Endothelial cell of umbilical vein (primary cell): Measurements from ENCODE around the gene BDH1.

Experiments used
- TF ChIP-seq, protein P1 (sequence below), 2 donors: IDR thresholded peaks; 1 replicate in 1 of 2; 2 replicates in 1 of 2; pipeline ENCODE4 v1.5.1; 2011; ENCODE audit warnings: low read length in 2 of 2, mild to moderate bottlenecking in 2 of 2, moderate library complexity in 2 of 2, control low read depth in 1 of 2, inconsistent platforms in 1 of 2, low read depth in 1 of 2; ENCODE audit not compliant: insufficient read depth in 1 of 2; ENCODE audit errors: extremely low read depth in 1 of 2
- TF ChIP-seq, protein P2 (sequence below): IDR thresholded peaks from 2 replicates; pipeline ENCODE4 v1.6.1; 2011; ENCODE audit not compliant: insufficient read depth, insufficient read length

DNA sequence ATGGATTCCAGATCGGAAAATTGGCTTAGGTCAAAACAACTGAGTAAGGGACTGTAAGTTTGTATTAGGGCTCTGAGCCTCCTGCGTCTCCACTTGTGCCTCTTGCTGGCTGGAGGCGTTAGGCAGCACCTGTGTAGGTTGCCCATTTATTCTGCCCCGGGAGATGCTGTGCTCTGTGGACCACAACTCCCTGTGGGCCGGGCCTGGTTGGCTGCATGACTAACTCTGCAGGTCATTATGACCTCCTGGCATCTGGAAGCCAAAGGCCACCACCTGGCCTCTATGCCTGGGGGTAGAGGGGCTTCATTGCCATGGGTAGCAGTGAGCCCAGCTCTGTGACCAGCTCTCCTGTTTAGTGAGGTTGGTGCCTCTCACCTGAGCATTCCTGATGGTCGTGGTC, 36.0 kb upstream of the BDH1 start:
- TF ChIP-seq, protein P1, sequence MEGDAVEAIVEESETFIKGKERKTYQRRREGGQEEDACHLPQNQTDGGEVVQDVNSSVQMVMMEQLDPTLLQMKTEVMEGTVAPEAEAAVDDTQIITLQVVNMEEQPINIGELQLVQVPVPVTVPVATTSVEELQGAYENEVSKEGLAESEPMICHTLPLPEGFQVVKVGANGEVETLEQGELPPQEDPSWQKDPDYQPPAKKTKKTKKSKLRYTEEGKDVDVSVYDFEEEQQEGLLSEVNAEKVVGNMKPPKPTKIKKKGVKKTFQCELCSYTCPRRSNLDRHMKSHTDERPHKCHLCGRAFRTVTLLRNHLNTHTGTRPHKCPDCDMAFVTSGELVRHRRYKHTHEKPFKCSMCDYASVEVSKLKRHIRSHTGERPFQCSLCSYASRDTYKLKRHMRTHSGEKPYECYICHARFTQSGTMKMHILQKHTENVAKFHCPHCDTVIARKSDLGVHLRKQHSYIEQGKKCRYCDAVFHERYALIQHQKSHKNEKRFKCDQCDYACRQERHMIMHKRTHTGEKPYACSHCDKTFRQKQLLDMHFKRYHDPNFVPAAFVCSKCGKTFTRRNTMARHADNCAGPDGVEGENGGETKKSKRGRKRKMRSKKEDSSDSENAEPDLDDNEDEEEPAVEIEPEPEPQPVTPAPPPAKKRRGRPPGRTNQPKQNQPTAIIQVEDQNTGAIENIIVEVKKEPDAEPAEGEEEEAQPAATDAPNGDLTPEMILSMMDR (IDR thresholded peaks at IDR 0.05; ENCODE audit: extremely low read depth in 1 of 2, insufficient read depth in 1 of 2, low read depth in 1 of 2, low read length in 2 of 2), result no peak
- TF ChIP-seq, protein P2, sequence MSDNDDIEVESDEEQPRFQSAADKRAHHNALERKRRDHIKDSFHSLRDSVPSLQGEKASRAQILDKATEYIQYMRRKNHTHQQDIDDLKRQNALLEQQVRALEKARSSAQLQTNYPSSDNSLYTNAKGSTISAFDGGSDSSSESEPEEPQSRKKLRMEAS, result no peak
